GM21526 (cell line): ENCODE data around the gene CFAP90.
A peak's percentile ranks its signal among the peaks of the same experiment; 100 is the strongest.

Source experiments
- ATAC-seq: cut with Tn5 transposase; IDR thresholded peaks from one replicate; pipeline ENCODE4 v1.9.1; 2021; ENCODE audit warnings: moderate library complexity; ENCODE audit not compliant: unreplicated experiment, low FRiP score

Gene CFAP90

DNA sequence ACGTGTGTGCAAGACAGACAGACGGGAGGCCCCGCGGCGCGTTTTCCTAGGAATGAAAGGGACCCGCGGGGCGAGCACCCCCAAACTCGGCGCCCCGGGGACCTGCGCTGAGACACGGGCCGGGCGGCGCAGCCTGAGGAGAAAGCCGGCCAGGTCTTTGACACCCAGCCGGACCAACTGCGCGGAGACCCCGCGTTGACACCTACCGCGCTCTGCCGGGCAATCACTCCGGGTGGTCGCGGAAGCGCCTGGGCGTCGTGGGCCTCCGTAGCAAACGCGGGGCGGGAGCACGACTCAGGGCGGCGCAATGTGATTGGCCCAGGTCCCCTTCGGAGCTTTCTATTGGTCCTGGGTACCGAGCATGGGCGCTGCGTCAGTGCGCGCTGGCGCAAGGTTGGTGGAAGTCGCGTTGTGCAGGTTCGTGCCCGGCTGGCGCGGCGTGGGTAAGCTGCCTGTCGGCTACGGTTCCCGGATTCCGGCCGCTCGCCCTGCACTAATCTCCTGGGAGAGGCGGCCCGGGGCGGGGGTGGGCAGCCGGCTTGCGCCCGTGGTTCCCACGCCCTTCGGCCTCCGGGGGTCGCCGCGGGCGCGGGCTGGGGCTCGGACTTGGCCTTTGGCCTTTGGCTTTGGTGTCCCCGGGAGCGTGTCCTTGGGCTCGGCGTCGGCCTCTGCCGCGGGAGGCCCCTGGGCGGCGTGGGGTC is 18.0 kb upstream of the CFAP90 start, which contains the start of the genes FASTKD3 and MTRR:
Gene FASTKD3, minus strand, starts transcription at position 259 of the 701 bp plus-strand sequence. CDS start 948 bp downstream, outside the sequence.
Gene MTRR, plus strand, starts transcription at position 376 of the 701 bp plus-strand sequence. CDS start 1,647 bp downstream, outside the sequence.
- ATAC-seq: peak; percentile 92

DNA sequence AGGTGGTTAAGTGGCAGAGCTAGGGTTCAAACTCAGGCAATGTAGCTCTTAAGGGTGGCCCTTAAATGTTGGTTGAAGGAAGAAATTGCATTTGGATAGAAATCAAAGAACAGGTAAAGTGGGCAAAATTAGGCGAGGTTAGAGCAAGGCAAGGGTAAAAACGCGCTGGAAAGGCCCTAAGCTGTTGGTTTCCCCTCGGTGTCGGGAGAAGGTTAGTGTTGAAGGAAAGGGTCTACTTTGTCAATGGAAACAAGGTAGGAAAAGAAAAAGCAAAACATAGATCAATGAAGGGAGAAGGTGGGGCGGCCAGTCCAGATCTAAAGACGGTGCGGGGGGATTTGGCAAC is 17.5 kb upstream of the CFAP90 start:
- no peak for ATAC-seq

DNA sequence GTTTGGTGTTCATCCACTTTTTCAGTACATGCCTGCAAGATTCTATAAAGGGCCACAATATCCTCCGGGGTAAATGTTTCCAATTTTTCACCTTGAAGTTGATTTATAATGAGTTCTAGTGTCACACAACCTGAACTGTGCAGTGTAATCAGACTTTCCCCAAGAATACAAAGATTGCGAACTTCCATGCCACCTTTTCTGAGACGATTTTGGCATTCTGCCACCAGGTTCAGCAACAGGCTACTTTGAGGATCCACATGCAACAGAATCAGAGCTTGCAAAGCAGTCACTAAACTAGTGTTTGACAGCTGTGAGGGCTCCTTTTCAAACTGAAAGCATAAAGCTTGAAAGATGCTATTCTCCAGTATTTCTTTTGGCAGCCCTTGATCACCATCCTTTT is 16.3 kb upstream of the CFAP90 start:
- no peak for ATAC-seq

DNA sequence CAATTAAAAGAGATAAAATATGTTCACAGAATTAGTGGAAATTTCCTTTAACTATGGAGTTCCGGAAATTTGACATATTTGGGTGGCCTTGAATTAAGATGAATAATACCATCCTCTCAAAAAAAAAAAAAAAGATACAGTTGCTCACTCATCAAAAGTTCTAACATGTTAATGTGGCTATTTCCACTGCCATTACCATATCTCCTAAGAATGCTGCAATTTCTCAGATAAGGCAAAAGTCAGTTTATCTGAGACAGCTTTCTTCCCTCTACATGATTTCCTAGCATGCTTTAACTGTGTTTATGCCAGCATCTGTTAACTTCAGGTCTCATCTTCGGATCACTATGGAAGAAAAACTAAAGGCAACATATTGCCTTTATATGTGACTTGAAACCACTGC is 15.3 kb upstream of the CFAP90 start:
- ATAC-seq: no peak

DNA sequence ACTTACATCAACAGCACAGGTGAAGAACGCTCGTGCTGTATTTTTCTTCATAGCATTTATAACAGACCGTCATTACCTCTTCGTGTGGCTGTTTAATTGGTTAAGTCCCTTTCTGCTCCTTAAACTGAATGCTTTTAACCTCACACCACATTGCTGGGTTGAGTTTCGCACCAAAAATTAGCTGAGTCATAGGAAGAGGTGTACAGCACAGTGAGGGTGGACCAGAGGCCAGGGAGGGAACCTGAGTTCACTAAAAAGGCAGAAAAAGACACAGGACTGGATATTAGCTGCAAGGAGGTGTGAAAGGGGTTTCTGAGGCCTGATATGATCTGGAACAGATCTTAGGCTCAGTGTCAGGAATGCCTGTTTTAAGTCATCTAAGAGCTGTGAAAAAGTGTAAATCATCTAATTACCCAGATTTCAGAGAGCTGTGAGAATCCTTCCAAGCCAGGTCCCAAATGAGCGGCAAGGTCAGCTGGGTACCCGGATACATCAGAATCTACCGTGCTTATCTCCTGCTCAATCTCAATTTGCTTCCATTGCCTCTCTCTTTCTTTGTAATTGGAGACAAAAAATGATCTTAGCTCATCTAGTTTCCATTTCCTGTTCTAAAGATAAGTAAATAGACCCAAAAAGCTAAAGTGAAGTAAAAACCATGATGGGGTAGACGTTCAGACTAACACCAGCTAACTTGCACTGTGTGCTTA is 7.1 kb upstream of the CFAP90 start:
- no peak for ATAC-seq

DNA sequence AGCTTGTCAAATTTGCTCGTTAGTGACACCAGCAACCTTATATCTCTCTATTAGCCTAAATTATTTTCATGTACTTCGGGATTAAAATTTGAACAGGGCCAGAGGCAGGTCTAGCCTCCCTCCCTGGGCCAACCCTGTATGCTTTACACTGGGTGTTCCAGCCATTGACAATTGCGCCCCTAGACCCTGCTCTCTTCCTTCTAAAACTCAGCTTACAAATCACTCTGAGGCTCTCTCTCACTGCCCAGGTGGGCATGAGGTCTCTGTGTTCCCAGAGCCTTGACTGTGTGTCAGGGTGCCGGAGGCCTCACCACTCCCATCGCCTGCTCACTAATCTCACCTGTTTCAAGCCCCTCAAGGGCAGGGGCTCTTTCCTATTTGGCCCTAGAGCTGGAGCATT is 6.4 kb upstream of the CFAP90 start:
- no peak for ATAC-seq

DNA sequence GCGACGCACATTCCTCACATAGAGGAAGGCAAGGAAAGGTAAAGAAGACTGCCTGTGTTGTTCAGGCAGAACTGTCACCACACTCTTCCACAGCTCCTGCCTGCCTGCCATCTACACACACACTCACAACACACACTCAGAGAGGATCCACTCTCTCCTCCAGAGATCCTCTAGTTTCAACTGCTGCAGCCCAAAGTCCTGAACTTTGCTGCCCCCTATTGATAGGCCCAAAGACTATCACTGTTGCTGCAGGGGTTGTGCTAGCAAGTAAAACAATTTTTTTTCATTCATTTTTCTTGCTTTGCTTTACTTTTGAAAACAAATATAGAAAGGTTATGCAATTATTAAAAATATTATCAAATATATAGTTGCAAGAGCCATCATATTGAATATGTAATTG is 5.9 kb upstream of the CFAP90 start:
- ATAC-seq: no peak

DNA sequence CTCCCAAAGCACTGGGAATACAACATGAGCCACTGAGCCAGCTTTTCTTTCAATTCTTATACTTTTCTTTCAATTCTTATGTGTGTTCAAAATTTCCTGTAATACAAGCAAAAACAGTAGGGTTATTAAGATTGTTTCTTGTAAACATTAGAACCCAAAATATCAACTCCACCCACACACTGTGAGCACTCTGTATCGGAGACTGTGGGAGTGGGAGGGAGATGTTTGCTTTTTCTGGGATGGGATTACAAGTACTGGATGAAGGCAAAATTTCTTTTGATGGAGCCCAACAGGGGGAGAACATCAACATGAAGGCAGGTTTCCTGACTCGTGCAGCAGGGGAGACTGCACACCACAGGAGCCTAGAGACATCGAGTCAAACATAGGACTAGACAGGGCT is 4.7 kb upstream of the CFAP90 start:
- ATAC-seq: no peak

DNA sequence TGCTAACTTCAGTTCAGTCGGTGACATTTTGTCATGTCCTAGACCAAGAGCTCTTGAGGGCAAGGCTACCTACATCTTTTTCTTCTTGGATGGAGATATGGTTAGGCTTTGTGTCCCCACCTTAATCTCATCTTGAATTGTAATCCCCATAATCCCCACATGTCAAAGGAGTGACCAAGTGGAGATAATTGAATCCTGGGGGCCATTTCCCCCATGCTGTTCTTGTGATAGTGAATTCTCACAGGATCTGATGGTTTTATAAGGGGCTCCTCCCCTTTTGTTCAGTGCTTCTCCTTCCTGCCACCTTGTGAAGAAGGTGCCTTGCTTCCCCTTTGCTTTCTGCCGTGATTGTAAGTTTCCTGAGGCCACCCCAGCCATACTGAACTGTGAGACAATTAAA is 2.1 kb upstream of the CFAP90 start:
- no peak for ATAC-seq

DNA sequence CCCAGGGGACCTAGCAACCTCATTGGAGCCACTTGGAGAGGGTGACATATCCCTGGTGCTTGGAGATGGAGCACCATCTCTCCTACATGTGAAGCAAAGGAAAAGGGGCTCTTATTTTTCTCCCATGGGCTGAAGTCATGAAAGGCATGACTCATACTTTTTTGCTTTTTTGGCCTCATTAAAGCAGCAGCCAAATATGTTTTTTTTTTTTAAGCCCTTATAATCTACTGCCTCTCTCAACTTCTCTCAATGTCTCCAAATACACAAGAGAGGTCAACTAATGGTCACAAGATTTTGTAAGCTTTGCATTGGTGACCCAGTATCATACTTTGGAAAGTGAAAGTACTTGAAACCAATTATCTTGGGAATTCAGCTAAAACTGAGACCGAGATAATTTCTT is 1.6 kb upstream of the CFAP90 start:
- no peak for ATAC-seq

DNA sequence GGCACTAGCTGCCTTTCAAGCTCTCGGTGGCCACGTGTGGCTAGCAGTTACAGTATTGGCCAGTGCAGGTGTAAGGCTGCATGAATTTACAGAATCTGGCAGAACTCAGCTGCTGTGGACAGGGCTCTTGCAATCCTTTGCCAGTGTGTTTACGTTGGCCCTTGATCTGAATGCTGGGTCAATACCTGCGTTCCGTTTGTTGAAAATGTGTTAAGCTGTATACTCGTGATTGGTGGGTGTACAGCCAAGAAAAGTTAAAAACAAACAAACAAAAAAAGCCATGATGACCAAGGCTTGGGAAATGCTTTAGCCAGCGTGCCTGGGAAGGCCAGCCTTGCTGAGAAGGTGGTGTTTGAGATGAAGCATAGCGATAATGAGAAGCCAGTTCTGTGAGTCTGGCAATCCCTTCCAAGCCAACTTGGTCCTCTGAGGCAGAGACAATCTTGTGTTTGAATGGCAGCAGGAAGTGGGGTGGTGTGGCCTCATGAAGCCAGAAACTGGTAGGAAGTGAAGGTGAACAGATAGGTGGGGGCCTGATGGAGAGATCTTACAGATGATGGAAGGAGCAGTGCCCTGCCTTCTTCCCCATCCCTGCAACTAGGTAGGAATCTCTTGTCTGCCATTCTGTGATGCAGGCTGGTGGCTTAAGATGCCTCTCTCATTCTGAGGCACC is 820 bp upstream of the CFAP90 start:
- ATAC-seq: no peak

DNA sequence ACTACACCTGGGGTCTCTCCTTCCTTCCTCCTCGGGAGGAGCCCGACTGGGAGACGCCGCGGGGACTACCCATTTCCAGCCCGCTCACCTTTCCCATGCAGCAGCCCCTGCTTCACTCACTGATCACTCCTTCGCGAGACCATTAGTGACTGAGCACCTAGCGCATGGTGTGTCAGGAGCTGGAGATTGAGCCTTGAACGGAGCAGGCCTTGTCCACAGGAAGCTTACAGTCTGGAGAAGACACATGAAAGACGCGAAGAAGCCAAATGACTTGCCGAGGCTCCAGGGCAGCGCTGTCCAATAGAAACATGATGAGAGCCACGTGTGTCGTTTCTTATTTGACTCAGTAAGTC is 283 bp upstream of the CFAP90 start:
- no peak for ATAC-seq

DNA sequence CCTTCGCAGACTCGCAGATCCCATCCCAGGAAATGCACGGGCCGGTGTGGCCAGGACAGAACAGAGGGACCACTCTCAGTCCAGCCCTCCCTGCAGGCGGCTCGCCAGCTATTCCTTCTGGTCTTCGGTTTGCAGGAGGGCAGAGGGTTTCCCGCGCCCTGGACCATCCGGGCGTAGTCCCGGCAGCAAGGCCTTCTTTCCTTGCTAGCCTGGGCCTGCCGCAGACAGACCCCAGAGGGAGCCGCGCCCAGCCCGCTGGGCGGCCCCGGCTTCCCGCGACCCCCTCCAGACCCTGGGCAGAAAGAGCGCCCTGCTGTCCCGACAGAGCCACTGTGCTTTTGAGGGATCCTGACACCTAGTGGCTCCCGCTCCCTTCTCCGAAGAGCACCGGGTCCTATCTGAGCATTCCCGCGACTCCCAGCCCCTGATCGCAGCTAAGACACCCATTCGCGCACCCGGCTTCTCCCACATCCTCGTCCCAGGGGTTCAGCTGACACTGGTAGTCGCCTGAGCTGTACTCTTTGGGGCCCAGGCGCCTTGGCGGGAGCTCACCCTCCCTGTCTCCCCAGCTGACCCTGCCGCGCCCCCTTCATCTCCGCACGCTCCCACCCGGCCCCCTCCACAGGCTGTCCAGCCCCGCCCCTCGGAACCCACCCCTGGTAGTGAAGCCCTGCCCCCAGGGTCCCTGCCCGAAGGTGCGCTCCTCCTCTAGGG is 1.1 kb downstream of the CFAP90 start:
- no peak for ATAC-seq

DNA sequence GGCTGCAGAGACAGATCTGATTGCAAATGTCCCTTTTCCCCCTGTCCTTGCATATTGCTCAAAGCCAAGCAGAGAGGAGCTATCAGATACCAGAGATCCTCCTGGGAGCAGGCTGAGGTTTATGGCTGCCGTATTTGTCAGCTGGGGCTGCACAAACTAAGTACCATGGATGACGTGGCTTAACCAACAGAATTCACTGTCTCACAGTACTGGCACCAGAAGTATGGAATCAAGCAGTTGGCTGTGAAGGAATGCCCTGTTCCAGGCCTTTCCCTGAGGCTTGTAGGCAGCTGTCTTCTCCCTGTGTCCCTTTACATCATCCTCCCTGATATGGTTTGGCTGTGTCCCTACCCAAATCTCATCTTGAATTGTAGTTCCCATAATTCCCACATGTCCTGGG is 2.6 kb downstream of the CFAP90 start:
- ATAC-seq: no peak

DNA sequence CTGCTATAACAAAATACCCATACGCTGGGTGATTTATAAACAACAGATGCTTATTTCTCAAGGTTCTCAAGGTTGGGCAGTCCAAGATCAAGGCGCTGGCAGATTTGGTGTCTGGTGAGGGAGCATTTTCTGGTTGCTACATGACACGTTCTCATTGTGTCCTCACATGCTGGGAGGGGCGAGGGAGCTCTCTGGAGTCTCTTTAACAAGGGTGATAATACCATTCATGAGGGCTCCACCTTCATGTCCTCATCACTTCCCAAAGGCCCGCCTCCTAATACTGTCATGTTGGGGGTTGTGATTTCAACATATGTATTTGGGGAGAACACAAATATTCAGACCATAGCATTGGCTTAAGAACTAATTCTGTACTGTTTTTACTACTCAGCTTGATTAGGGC is 4.6 kb downstream of the CFAP90 start:
- ATAC-seq: no peak

DNA sequence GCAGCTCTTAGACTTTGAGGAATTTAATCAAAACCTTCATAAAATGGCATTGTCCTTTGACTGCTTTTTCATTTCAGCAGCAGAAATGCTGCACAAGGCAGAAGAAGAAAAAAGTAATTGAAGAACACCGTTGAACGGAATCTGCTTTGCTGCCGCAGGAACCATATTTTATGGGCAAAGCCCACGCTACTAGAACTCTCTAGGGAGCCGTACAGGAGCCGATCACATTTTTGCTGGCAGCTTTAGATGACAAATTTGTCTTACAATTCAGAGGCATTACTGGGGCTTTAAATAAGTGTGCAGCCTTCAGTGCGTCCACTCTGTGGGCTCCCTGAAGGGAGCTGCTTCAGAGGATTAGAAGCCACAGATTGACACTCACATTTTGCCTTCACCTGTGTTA is 5.4 kb downstream of the CFAP90 start:
- no peak for ATAC-seq

DNA sequence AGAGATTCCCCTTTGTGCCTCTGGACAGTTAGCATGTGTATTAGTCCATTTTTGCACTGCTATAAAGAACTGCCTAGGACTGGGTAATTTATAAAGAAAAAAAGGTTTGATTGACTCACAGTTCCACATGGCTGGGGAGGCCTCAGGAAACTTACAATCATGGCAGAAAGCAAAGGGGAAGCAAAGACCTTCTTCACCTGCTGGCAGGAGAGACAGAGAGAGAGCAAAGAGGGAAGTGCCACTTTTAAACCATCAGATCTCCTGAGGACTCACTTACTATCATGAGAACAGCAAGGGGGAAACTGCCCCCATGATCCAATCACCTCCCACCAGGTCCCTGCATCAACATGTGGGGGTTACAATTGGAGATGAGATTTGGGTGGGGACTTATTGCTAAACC is 6.0 kb downstream of the CFAP90 start:
- ATAC-seq: no peak

DNA sequence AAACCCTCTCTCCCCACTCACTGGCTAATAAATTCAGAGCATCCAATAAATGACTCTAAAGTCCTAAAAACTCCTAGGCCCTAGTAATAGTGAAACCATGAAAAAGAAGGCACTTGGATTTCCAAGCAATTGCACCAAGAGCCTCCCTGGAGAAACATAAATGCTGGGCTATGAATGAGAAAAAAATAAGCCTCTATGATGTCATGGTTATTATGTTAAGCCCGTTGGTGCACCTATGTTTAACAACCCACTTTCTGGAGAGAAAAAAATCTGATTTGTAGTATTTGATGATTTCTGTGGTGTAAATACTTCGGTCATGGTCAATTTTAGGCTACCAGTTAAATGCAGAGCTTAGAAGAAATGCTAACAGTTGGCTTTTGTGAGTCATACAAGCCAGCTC is 8.4 kb downstream of the CFAP90 start:
- no peak for ATAC-seq

DNA sequence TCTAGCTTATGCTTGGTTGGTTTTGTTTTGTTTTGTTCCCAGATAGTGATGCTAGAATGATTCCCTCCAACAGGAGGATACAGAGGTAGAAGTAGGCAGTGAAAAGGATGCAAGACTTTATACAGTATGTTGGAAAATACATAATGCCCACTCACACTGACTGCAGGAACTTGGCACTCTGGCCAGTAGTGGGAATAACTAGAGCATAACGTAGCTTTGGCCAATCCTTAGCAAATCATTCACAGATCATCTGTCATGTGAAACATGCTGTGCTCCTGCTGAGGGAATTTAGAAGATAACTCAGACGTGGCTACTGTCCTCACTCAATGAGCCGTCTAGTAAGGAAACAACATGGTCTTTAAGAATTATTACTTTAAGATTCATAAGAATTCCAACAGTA is 13.5 kb downstream of the CFAP90 start:
- ATAC-seq: no peak

DNA sequence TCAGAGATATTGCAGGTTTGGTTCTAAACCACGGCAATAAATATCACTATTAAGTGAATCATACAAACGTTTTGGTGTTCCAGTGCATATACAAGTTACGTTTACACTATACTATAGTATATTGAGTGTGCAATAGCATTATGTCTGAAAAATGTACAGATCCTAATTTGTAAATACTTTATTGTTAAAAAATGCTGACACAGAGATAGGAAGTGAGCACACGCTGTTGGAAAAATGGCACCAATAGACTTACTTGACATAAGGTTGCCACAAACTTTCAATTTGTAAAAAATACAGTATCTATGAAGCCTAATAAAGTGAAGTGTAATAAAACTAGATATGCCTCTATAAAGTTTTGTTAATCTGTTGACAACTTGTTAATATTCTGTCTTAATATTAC is 16.0 kb downstream of the CFAP90 start:
- no peak for ATAC-seq

DNA sequence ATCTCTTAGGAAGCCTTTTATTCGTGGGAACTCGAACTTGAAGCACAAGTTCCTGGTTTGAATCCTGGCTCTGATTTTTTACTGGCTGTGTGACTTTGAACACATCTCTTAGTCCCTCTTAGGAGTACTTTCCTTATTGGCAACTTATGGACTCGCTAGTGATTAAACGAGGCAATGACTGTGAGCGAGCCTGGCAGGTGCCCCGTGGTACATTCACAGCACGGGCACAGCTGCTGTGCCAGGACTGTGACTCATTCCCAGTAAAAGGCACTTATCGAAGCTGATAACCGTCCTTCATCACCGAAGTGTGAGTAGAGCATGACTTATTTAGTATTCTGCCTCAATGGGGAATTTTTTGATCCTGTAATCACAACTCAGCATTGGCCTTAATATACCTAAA is 22.7 kb downstream of the CFAP90 start:
- ATAC-seq: no peak
